OCI-LY7 (cell line): ENCODE measurements around the gene TANC1. TPM values are rescaled to one million over a fixed set of nuclear protein-coding genes. Genes with fewer than 3 reads are reported as not detected.

Experiments
- BruUV-seq: library from RNA; stranded (reverse); fragments of 400-500 nt; replicated peaks from 2 replicates; lab custom pipeline; 2021; lab: Mats Ljungman, UMichigan
- CTCF ChIA-PET: fragments of 300-600 bp; sonication (Branson Sonifier 250); formaldehyde crosslinking; loops from one replicate; lab custom pipeline; 2022; ENCODE audit warnings: antibody characterized with exemption; ENCODE audit not compliant: unreplicated experiment; lab: Charles Lee
- POLR2A ChIA-PET: fragments of 300-600 bp; sonication (Branson Sonifier 250); formaldehyde crosslinking; loops from one replicate; lab custom pipeline; 2022; ENCODE audit warnings: antibody characterized with exemption; lab: Charles Lee
- DNase-seq: peaks from one replicate; pipeline ENCODE4 v3.0.0-alpha.2; 2015; ENCODE audit warnings: low spot score
- H2AFZ ChIP-seq: fragments of 200-600 bp; sonication (generic), shearing (Covaris generic); 2 replicates; pipeline ENCODE4 v1.6.1; 2014; ENCODE audit warnings: mild to moderate bottlenecking, antibody characterized with exemption, low read length, moderate library complexity
- H3K27ac ChIP-seq: fragments of 200-600 bp; sonication (generic); 2 replicates; pipeline ENCODE4 v1.5.1; 2014; ENCODE audit warnings: mixed run types, low read depth, mild to moderate bottlenecking, moderate library complexity, low read length, inconsistent platforms; ENCODE audit not compliant: poor library complexity, severe bottlenecking
- H3K36me3 ChIP-seq: fragments of 200-600 bp; sonication (generic); 2 replicates; pipeline ENCODE4 v1.6.1; 2014; ENCODE audit warnings: mild to moderate bottlenecking, antibody characterized with exemption, low read length, moderate library complexity, mixed read lengths; ENCODE audit not compliant: insufficient read depth
- H3K4me1 ChIP-seq: fragments of 200-600 bp; sonication (generic); 2 replicates; pipeline ENCODE4 v1.5.1; 2014; ENCODE audit warnings: mild to moderate bottlenecking, low read length; ENCODE audit not compliant: insufficient read depth, poor library complexity, severe bottlenecking
- H3K4me2 ChIP-seq: fragments of 200-600 bp; sonication (generic); 2 replicates; pipeline ENCODE4 v1.6.1; 2014; ENCODE audit warnings: mild to moderate bottlenecking, low read length
- H3K4me3 ChIP-seq: fragments of 200-600 bp; sonication (generic); 2 replicates; pipeline ENCODE4 v1.5.1; 2014; ENCODE audit warnings: mild to moderate bottlenecking, low read depth, low read length; ENCODE audit not compliant: poor library complexity, severe bottlenecking
- H3K79me2 ChIP-seq: fragments of 200-600 bp; sonication (generic); 2 replicates; pipeline ENCODE4 v1.6.1; 2016; ENCODE audit warnings: low read depth, mild to moderate bottlenecking, low read length, moderate library complexity, mixed read lengths; ENCODE audit not compliant: insufficient read depth
- H3K9me2 ChIP-seq: fragments of 200-600 bp; sonication (generic); 2 replicates; pipeline ENCODE4 v1.6.1; 2016; ENCODE audit warnings: mild to moderate bottlenecking, low read length, mixed read lengths; ENCODE audit not compliant: insufficient read depth
- H3K9me3 ChIP-seq: fragments of 200-600 bp; sonication (generic); 2 replicates; pipeline ENCODE4 v1.6.1; 2014; ENCODE audit warnings: mild to moderate bottlenecking, mixed run types, low read length, mixed read lengths
- H4K20me1 ChIP-seq: fragments of 200-600 bp; sonication (generic); 2 replicates; pipeline ENCODE4 v1.6.1; 2014; ENCODE audit warnings: mild to moderate bottlenecking, antibody characterized with exemption, low read length, moderate library complexity, mixed read lengths; ENCODE audit not compliant: insufficient read depth
- EZH2phosphoT487 ChIP-seq: fragments of 200-600 bp; sonication (generic); IDR thresholded peaks from 2 replicates; pipeline ENCODE4 v1.6.1; 2018; ENCODE audit warnings: low read depth, borderline replicate concordance, mild to moderate bottlenecking, mixed run types, antibody characterized with exemption, low read length, moderate library complexity, mixed read lengths
- intact Hi-C: fragments of 100-400 bp; cut with micrococcal nuclease; formaldehyde crosslinking; loops from one replicate; pipeline ENCODE4 v1.10.0; 2022; ENCODE audit not compliant: unreplicated experiment
- total RNA-seq, 2 experiments: library from RNA; depleted of rRNA in 1 of 2; stranded (reverse); fragments of >200 nt in 1 of 2; shearing (Covaris generic) in 1 of 2; gene quantifications; 2 replicates each; pipeline ENCODE4 v1.2.3, GENCODE V29; 2014 to 2022
- TF ChIP-seq, protein P1 (sequence below): fragments of 200-600 bp; sonication (generic); conservative IDR thresholded peaks from 2 replicates; pipeline ENCODE4 v1.5.1; 2014; ENCODE audit warnings: mild to moderate bottlenecking, antibody characterized with exemption, low read length, moderate library complexity, mixed read lengths

Gene TANC1
- total RNA-seq, 2 experiments from 2014 or later: 0.04 TPM; not detected in 1

DNA sequence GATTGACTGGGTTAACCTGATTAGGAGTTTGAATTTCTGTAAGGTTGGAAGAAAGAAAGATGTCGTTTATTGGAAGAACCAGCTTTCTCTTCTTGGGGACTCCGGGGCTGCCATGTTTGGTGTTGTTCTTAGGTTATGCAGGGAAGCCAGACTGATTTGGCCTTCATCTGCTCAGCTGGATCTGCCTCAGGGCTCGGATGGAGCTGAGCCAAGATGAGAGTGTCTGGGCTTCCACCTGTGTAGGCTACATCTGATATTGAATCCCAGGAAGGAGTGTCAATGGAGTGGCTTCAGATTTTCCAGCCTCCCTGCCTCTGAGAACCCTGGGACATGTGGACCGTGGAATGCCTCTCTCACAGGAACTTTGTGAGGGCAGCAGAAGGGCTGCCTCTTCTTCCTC lies 192.0 kb downstream of the TANC1 start:
- H3K4me2 ChIP-seq: no peak overlapping the region
- POLR2A ChIA-PET: interaction anchor here (0.5 kb wide), 1 partner anchor 31 kb away, joined by 3 read pairs; no protein-coding TSS in a partner anchor
- H4K20me1 ChIP-seq: no peaks in the 10 kb centered on the region
- no peak for DNase-seq
- H3K27ac ChIP-seq: no peak overlapping the region
- H2AFZ ChIP-seq: no peak overlapping the region
- no peaks in the 10 kb centered on the region for H3K9me3 ChIP-seq
- intact Hi-C loops: no loop called here
- no peaks in the 10 kb centered on the region for H3K9me2 ChIP-seq
- H3K4me3 ChIP-seq: no peak overlapping the region
- BruUV-seq: no TSS peak
- TF ChIP-seq, protein P1, sequence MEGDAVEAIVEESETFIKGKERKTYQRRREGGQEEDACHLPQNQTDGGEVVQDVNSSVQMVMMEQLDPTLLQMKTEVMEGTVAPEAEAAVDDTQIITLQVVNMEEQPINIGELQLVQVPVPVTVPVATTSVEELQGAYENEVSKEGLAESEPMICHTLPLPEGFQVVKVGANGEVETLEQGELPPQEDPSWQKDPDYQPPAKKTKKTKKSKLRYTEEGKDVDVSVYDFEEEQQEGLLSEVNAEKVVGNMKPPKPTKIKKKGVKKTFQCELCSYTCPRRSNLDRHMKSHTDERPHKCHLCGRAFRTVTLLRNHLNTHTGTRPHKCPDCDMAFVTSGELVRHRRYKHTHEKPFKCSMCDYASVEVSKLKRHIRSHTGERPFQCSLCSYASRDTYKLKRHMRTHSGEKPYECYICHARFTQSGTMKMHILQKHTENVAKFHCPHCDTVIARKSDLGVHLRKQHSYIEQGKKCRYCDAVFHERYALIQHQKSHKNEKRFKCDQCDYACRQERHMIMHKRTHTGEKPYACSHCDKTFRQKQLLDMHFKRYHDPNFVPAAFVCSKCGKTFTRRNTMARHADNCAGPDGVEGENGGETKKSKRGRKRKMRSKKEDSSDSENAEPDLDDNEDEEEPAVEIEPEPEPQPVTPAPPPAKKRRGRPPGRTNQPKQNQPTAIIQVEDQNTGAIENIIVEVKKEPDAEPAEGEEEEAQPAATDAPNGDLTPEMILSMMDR: no peak
- no peak for TF ChIP-seq EZH2phosphoT487
- no peaks in the 10 kb centered on the region for H3K36me3 ChIP-seq
- H3K79me2 ChIP-seq: no peaks in the 10 kb centered on the region
- H3K4me1 ChIP-seq: no peaks in the 10 kb centered on the region
- CTCF ChIA-PET: no interaction called here

DNA sequence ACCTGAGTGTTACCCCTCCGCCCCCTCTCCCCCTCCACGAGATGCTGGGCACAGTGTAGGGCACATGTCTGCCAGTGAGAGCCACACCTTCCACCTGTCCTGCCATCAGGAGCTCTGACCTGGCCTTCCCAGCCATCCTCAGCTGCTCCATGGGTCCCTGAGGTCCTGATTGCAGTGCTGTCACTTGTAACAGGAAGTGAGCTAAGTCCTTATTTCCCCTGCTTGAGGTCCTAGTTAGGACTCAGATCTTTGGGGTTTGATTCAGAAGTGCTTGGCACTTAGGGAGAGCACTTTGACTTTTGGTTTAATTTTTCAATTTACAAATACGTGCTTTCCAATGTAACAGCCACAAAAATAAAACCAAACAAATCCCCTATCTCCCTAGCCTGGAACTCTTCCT lies 192.5 kb downstream of the TANC1 start:
- no peaks in the 10 kb centered on the region for H3K4me1 ChIP-seq
- CTCF ChIA-PET: no interaction called here
- no peak overlapping the region for H2AFZ ChIP-seq
- intact Hi-C loops: no loop called here
- POLR2A ChIA-PET: interaction anchor here (0.5 to 1.4 kb wide), 2 partner anchors 8 to 31 kb away, joined by 3 read pairs; no protein-coding TSS in a partner anchor
- no peaks in the 10 kb centered on the region for H3K9me2 ChIP-seq
- no peaks in the 10 kb centered on the region for H3K79me2 ChIP-seq
- BruUV-seq: no TSS peak
- no peak for DNase-seq
- no peak overlapping the region for H3K4me3 ChIP-seq
- H3K4me2 ChIP-seq: no peak overlapping the region
- TF ChIP-seq EZH2phosphoT487: no peak
- TF ChIP-seq, protein P1: no peak
- H3K27ac ChIP-seq: no peak overlapping the region
- no peaks in the 10 kb centered on the region for H3K36me3 ChIP-seq
- no peaks in the 10 kb centered on the region for H4K20me1 ChIP-seq
- H3K9me3 ChIP-seq: no peaks in the 10 kb centered on the region

DNA sequence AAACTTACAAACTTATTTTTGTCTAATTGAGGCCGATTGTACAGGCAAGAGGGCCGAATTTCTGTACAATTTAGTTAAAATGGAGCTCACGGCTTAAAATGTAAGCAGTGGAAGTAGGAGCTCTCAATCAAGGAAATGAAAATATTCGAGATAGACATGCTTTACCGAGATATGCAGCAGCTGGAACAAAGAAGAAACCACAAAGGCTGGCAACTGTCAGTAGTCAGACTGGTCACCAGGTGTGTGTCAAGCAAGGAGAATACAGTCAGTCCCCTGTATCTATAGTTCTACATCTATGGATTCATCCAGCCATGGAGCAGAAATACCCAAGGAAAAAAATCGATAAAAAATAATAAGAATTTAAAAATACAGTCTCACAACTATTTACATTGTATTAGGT lies 195.5 kb downstream of the TANC1 start:
- DNase-seq: no peak
- POLR2A ChIA-PET: interaction anchor here (0.7 to 0.8 kb wide), 2 partner anchors 64 to 98 kb away, joined by 3 read pairs; no protein-coding TSS in a partner anchor
- Histone ChIP-seq H3K9me3 (no peaks in the 10 kb centered on the region), H4K20me1 (no peaks in the 10 kb centered on the region), H3K36me3 (no peaks in the 10 kb centered on the region), H3K4me2 (no peak overlapping the region), H3K4me1 (no peaks in the 10 kb centered on the region), H3K9me2 (no peaks in the 10 kb centered on the region), H3K27ac (no peak overlapping the region), H3K4me3 (no peak overlapping the region), H2AFZ (no peak overlapping the region), H3K79me2 (no peaks in the 10 kb centered on the region)
- TF ChIP-seq, protein P1: no peak
- TF ChIP-seq EZH2phosphoT487: no peak
- BruUV-seq: no TSS peak
- intact Hi-C loops: no loop called here
- CTCF ChIA-PET: no interaction called here
